ENCODE data around the gene ERMAP.
"Not testable (repeated sequence)": the region's sequence is repeated elsewhere in the genome, so short reads cannot be mapped to it uniquely, and the experiment has no call there.

The ERMAP gene

GRCh38 chr1:42807056-42807668 is 9.8 kb upstream of the ERMAP start:
- FAIRE-seq = no peak

DNA sequence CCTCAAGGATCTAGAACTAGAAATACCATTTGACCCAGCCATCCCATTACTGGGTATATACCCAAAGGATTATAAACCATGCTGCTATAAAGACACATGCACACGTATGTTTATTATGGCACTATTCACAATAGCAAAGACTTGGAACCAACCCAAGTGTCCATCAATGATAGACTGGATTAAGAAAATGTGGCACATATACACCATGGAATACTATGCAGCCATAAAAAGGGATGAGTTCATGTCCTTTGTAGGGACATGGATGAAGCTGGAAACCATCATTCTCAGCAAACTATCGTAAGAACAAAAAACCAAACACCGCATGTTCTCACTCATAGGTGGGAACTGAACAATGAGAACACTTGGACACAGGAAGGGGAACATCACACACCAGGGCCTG is 2.1 kb upstream of the ERMAP start:
- FAIRE-seq = not testable (repeated sequence)

DNA sequence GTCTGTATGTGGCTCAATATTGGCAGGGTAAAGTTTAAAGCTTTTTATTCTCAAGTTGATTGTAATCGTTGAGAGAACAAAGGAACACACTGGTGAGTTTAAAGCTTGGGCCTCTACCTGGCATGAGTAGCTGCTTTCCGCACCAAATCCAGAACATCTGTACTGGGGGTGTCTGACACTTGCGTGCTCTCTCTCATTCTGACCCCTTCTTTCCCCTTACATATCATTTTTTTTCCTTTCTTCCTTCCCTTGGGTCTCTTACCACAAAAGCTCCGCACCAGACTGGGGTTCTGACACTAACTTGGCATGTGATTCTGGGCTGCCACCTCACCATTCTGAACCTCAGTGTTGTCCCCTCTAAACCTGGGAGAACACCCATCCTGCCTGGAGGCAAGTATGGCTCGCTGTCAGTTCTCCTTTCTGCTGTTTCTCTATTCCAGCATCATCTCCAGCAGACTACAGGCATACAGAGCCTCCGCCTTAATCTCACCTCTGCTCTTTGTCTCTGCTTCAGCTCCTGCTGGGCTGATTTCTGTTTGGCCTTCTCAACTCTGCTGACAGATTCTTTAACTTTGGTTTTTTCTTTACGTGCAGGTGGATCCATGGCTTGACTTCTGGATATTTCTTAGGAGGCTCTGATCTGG is 859 bp upstream of the ERMAP start:
- no peak for FAIRE-seq

DNA sequence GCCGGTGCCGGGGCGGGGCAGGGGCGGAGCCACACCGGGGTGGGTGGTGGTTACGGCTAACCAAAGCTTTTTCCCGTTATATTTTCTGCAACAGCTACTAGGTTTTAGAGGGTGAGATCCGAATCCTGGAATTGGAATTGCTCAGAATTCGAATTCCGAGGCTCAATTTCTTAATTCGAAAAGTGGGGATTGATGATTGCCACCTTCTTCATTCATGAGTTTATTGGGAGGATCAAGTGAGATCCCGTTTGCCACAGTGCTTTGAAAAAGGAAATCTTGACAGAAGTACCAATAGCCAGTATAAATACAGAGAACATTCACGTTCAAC is 482 bp downstream of the ERMAP start:
- no peak for FAIRE-seq

- no peak for FAIRE-seq
Measured at GRCh38 chr1:42817976-42818375, 1.1 kb downstream of the ERMAP start.

DNA sequence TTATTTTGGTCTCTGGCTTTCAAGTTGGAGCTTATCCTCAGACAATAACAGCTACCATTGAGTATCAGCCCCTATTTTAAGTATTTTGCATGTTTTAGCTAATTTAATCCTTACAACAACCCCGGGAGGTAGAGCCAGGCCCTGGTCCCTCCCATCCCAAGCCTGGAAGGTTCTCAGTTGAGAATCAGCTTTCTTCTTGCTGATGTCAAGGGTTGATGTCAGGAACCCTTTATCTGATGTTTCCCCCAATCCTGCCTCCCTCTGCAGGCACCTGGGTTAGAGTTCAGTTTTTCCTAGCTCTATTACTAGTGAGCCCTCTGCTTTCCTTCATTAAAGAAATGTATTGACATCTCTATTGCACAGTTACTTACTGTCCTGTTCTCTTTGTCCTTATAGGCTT is 3.9 kb downstream of the ERMAP start:
- no peak for FAIRE-seq

DNA sequence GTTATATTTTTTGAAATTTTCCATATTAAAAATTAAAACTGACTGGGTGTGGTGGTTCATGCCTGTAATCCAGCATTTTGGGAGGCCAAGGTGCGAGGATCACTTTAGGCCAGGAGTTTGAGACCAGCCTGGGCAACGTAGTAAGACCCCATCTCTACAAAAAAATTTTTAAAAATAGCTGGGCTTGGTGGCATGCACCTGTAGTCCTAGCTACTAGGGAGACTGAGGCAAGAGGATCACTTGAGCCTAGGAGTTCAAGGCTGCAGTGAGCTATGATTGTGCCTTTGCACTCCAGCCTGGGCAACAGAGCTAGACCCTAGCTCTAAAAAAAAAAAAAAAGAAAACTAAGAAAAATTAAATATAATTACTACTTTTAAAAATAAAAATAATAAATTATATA is 4.8 kb downstream of the ERMAP start:
- FAIRE-seq = no peak

GRCh38 chr1:42822800-42823392 is 6.0 kb downstream of the ERMAP start:
- peak; percentile 79 for FAIRE-seq

GRCh38 chr1:42824481-42825035 is 7.6 kb downstream of the ERMAP start:
- no peak for FAIRE-seq

DNA sequence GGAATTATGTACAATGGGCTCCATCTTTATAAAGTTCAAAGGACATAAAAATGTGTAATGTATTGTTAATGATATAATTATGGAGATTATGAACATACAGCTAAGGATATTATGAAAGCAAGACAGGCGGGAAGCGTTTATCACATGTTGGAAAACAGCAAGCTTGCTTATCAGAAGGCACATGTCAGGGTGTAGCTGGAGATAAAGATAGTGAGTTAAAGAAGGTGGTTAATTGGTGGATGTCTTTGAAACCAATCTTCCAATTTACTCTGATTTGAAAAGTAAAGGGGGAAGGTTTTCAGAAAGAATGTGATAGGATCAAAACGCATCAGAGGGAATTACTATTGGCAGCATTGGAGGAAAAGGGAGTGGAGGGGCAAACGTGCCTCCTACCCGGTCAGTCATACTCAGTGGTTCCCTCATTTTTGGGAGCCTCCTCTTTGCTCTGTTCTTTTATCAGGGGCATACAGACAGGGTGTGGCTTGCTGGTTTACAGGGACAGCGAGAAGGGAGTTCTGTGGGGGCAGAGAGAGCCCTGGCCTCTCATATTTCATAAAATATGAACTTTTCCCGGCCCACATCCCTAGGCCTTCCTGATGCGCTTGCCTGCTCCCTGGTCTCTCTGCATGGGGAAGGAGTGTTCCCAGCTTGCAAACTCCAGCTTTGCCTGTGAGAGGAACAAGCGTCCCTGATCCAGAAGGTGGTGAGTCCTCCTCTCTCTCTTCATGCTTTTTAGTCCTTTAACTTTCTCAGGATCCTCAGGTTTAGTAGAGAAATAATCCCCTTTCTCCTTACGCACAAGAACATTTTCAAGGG is 8.3 kb downstream of the ERMAP start:
- FAIRE-seq = no peak

- FAIRE-seq = no peak
Measured at GRCh38 chr1:42830631-42831030, 13.7 kb downstream of the ERMAP start.

GRCh38 chr1:42831273-42831672 is 14.4 kb downstream of the ERMAP start:
- no peak for FAIRE-seq

DNA sequence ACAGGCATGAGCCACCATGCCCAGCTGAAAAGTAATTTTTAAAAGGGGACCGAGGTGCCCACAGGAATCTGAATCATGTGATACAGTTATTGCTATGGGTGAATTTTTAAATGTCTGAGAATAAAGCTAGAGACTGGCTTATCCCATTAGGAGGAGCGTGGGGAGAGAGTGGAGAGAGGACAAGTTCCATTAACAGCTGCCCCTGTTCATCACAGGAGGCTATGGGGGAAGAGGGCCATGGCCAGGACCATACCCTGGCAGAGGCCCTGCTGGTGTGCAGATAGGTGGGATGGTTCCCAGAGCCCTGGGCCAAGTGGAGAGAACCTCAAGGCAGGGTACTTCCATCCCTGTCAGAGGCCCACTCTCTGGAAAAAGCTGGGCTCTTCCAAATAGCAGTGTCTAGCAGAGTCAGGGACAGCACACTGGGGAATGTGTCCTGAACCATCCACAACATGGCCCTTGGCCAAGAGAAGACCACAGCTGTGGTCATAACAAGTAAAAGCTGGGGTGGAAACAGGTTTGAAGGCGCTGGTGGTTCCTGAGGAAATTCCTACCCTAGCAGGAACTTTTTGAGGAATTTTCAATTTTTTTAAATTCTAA is 15.8 kb downstream of the ERMAP start:
- no peak for FAIRE-seq

DNA sequence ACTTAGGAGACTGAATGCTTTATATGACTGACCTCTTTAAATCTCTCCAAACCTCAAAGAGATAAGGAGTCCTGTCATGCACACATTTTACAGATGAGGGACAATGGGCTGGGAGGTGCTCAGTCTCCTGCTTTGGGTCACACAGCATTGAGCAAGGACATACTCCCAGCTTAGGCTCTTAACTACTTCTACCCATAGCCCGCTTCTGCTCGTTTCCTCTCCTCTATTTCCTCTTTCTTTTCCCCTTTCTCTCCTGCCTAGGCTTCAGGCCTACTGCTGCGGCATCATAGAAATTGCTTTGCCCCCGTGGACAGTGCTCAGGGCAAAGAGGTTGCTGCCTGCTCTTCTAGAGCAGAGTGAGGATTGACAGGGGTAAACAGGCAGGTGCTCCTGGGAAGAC is 17.1 kb downstream of the ERMAP start:
- no peak for FAIRE-seq

- FAIRE-seq = no peak
Measured at GRCh38 chr1:42834803-42835202, 17.9 kb downstream of the ERMAP start.

DNA sequence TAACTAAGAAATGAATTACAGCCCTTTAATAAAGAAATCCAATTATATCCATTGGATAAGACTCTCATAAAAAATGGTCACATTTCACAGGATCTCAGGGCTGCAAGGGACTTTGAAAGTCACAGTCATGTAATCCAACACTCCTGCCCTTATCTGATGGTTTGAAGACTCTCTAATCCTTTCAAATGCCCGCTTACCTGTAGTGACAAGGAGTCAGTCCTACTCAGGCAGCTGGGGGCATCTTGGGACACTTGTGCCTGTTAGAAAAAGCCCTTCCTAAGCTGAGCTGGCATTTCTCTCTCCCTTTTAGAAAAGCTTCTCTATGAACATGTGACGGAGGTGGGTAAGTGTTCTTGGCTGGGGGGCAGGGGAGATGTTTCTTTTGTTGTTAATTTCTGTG is 18.5 kb downstream of the ERMAP start:
- FAIRE-seq = no peak

DNA sequence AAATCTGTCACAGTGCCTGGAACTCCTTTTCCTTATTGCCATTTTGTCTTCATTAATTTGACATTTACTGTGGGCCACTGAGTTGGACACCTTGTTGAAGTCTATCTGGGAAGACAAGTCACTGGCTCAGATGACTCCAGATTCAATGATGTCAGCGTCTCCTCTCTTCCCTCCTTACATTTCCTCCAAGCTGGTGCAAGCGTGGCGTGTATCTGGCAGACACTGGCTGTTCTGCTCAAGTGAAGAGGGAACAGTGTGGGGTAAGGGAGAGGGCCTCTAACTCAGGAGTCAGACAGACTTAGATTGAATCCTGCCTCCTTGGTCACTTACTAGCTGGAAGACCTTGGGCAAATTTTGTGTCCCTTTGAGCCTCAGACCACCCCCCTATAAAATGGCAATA is 20.8 kb downstream of the ERMAP start:
- FAIRE-seq = no peak

- FAIRE-seq = no peak
Measured at GRCh38 chr1:42838482-42839190, 21.7 kb downstream of the ERMAP start.

DNA sequence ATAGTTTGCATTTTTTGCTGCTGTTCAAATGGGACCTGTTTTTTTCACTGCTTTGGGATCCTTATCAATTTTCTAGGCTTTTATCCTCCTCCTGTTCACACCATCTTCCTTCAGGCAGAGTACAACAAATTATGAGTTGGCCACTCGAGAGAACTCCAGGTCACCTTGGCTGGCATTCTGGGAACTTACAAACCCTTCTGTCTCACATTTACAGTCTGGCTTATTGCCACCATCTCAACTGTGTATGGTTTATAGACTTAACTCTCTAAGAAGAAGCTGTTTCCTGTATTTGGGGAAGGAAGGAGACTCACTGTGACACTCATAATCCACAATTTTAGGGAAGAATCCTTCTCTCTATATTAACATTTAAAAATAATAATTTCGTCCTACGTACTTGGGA is 24.1 kb downstream of the ERMAP start:
- no peak for FAIRE-seq

- FAIRE-seq = no peak
Measured at GRCh38 chr1:42841440-42842147, 24.7 kb downstream of the ERMAP start.

- FAIRE-seq = no peak
Measured at GRCh38 chr1:42844592-42845140, 27.7 kb downstream of the ERMAP start.

All from endometrium (tissue), 2 donors.